D721Med (cell line): ENCODE results near the gene NPTX1.

Experiments used
- DNase-seq: peaks from one replicate; pipeline ENCODE4 v3.0.0; 2011; ENCODE audit warnings: low spot score; ENCODE audit not compliant: insufficient read length
- FAIRE-seq: peaks from 2 replicates; lab custom pipeline; 2011; peaks lifted over from hg19 to GRCh38; lab: Jason Lieb, UNC
- CTCF ChIP-seq: IDR thresholded peaks from 2 replicates; pipeline ENCODE4 v1.5.1; 2012; ENCODE audit warnings: mild to moderate bottlenecking, control low read depth; ENCODE audit not compliant: insufficient read depth; ENCODE audit errors: missing control alignments

The NPTX1 gene

GRCh38 chr17:80429356-80430275, 46.8 kb downstream of the NPTX1 start:
- FAIRE-seq (no peak), DNase-seq (no peak)
- TF ChIP-seq CTCF, result no peak

- no peak for TF ChIP-seq CTCF
- FAIRE-seq (no peak), DNase-seq (no peak)
Observed at GRCh38 chr17:80428796-80429195, 47.6 kb downstream of the NPTX1 start.

GRCh38 chr17:80428363-80428762, 48.0 kb downstream of the NPTX1 start:
- DNase-seq, result no peak
- FAIRE-seq, result no peak
- no peak for TF ChIP-seq CTCF

- TF ChIP-seq CTCF, result no peak
- DNase-seq, result peak; percentile 98
- FAIRE-seq, result no peak
Observed at GRCh38 chr17:80427366-80428282, 48.8 kb downstream of the NPTX1 start.

GRCh38 chr17:80426671-80427326, 49.6 kb downstream of the NPTX1 start:
- peak; percentile 99 for TF ChIP-seq CTCF
- DNase-seq (peak; percentile 89), FAIRE-seq (no peak)

- DNase-seq, result no peak
- FAIRE-seq, result no peak
- no peak for TF ChIP-seq CTCF
Observed at GRCh38 chr17:80425835-80426426, 50.5 kb downstream of the NPTX1 start.
